Trophoblast cell (in vitro differentiated cells and primary cell): Measurements from ENCODE around the gene CAPN2.
A peak's percentile ranks its signal among the peaks of the same experiment; 100 is the strongest.

Experiments used
- DNase-seq, 2 donors: peaks; one replicate each; pipeline ENCODE4 v3.0.0-alpha.2; 2016
- H2AFZ ChIP-seq: 2 replicates; pipeline ENCODE4 v1.6.1; 2013; ENCODE audit warnings: low read length, moderate library complexity, mild to moderate bottlenecking; ENCODE audit not compliant: insufficient read depth, poor library complexity
- H2AK5ac ChIP-seq: 2 replicates; pipeline ENCODE4 v1.6.1; 2013; ENCODE audit warnings: mild to moderate bottlenecking, low read length
- H2BK120ac ChIP-seq: 2 replicates; pipeline ENCODE4 v1.6.1; 2013; ENCODE audit warnings: low read length, mild to moderate bottlenecking, moderate library complexity; ENCODE audit not compliant: insufficient read depth, poor library complexity
- H2BK12ac ChIP-seq: 2 replicates; pipeline ENCODE4 v1.6.1; 2013; ENCODE audit warnings: mild to moderate bottlenecking, low read length, moderate library complexity
- H2BK5ac ChIP-seq: 2 replicates; pipeline ENCODE4 v1.6.1; 2013; ENCODE audit warnings: low read length, low read depth, moderate library complexity, mild to moderate bottlenecking; ENCODE audit not compliant: poor library complexity
- H3K14ac ChIP-seq: 2 replicates; pipeline ENCODE4 v1.6.1; 2013; ENCODE audit warnings: mild to moderate bottlenecking, low read length
- H3K18ac ChIP-seq: 2 replicates; pipeline ENCODE4 v1.6.1; 2013; ENCODE audit warnings: mild to moderate bottlenecking, low read length
- H3K23ac ChIP-seq: 2 replicates; pipeline ENCODE4 v1.6.1; 2013; ENCODE audit warnings: low read length
- H3K27ac ChIP-seq: 2 replicates; pipeline ENCODE4 v1.5.1; 2013; ENCODE audit warnings: low read depth, mild to moderate bottlenecking, inconsistent platforms, low read length, moderate library complexity
- H3K27me3 ChIP-seq: 2 replicates; pipeline ENCODE4 v1.6.1; 2013; ENCODE audit warnings: inconsistent platforms, mild to moderate bottlenecking, low read length, moderate library complexity; ENCODE audit not compliant: insufficient read depth
- H3K36me3 ChIP-seq, 2 experiments: 1 replicate in 1 of 2; 2 replicates in 1 of 2; pipeline ENCODE4 v1.6.1; 2013; ENCODE audit warnings: low read length in 2 of 2, mild to moderate bottlenecking in 2 of 2, moderate library complexity in 1 of 2; ENCODE audit not compliant: insufficient read depth in 2 of 2, control insufficient read depth in 1 of 2
- H3K4ac ChIP-seq: 2 replicates; pipeline ENCODE4 v1.6.1; 2013; ENCODE audit warnings: low read depth, mild to moderate bottlenecking, low read length, moderate library complexity
- H3K4me1 ChIP-seq, 2 experiments: 1 replicate in 1 of 2; 2 replicates in 1 of 2; pipeline ENCODE4 v1.6.1; 2013; ENCODE audit warnings: low read length in 2 of 2, mild to moderate bottlenecking in 2 of 2, moderate library complexity in 1 of 2; ENCODE audit not compliant: insufficient read depth in 2 of 2, control insufficient read depth in 1 of 2
- H3K4me2 ChIP-seq: 2 replicates; pipeline ENCODE4 v1.6.1; 2013; ENCODE audit warnings: inconsistent platforms, mild to moderate bottlenecking, low read length, moderate library complexity
- H3K4me3 ChIP-seq: 2 replicates; pipeline ENCODE4 v1.5.1; 2013; ENCODE audit warnings: mild to moderate bottlenecking, low read depth, low read length, inconsistent platforms
- H3K79me1 ChIP-seq: one replicate; pipeline ENCODE4 v1.6.1; 2013; ENCODE audit warnings: low read length
- H3K79me2 ChIP-seq: 2 replicates; pipeline ENCODE4 v1.6.1; 2013; ENCODE audit warnings: low read length, mild to moderate bottlenecking; ENCODE audit not compliant: control insufficient read depth, insufficient read depth, poor library complexity
- H3K9ac ChIP-seq: 2 replicates; pipeline ENCODE4 v1.6.1; 2013; ENCODE audit warnings: mild to moderate bottlenecking, low read length
- H3K9me3 ChIP-seq: 2 replicates; pipeline ENCODE4 v1.6.1; 2013; ENCODE audit warnings: low read depth, mild to moderate bottlenecking, control low read depth, inconsistent platforms, low read length; ENCODE audit not compliant: insufficient read depth
- H4K12ac ChIP-seq: 2 replicates; pipeline ENCODE4 v1.6.1; 2013; ENCODE audit warnings: low read depth, mild to moderate bottlenecking, low read length, moderate library complexity
- H4K8ac ChIP-seq: 2 replicates; pipeline ENCODE4 v1.6.1; 2013; ENCODE audit warnings: low read depth, mild to moderate bottlenecking, low read length, moderate library complexity
- H4K91ac ChIP-seq: one replicate; pipeline ENCODE4 v1.6.1; 2013; ENCODE audit warnings: low read depth, mild to moderate bottlenecking, low read length, moderate library complexity
- WGBS: extraction: QIAGEN DNeasy Blood & Tissue Kit; methylation state at CpG from one replicate; pipeline ENCODE4 v1.1.7; 2013; ENCODE audit warnings: missing lambda C conversion rate; ENCODE audit not compliant: insufficient read length, insufficient coverage; ENCODE audit errors: extremely low coverage; 5-methylcytosine and 5-hydroxymethylcytosine counted together

Gene CAPN2

DNA sequence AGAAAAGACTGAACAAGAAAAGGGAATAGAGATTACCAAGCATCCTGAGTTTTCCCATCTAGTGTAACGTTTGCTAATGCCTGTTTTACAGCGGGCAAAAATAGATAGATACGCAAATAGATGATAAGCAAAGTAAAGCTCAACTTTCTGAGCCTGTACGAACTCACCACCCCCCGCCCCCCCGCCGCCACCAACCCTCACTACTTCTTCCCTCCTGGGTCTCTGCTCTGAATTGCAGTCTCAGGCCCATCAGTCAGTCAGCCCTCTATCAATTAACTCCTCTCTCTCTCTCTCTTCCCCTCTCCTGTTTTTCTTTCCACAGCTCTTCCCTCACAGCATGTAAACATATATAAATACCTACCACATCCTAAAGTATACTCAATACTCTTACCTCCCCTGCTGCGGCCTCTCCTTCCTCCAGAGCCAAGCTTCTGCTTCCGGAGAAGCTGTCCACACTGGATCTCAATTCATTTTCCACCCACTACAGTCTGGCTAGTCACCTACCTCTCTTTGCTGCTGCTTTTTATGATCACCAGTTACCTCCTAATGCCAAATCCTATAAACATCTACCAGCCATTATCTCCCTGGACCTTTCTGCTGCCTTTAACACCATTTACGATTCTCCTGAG lies 64.6 kb downstream of the CAPN2 start:
- no peak overlapping the region for H2BK12ac ChIP-seq
- H4K12ac ChIP-seq: no peak overlapping the region
- H3K14ac ChIP-seq: no peak overlapping the region
- H4K8ac ChIP-seq: no peak overlapping the region
- no peaks in the 10 kb centered on the region for H3K79me1 ChIP-seq
- no peak for DNase-seq
- H2BK120ac ChIP-seq: no peak overlapping the region
- peaks cover 37 to 51% of the 10 kb centered on the region in 2 experiments for H3K36me3 ChIP-seq
- peaks cover 5 to 9% of the 10 kb centered on the region in 2 experiments for H3K4me1 ChIP-seq
- H2AK5ac ChIP-seq: no peak overlapping the region
- H3K9ac ChIP-seq: no peak overlapping the region
- H3K4ac ChIP-seq: no peak overlapping the region
- H3K4me3 ChIP-seq: no peak overlapping the region
- H4K91ac ChIP-seq: no peak overlapping the region
- H3K79me2 ChIP-seq: no peaks in the 10 kb centered on the region
- H2BK5ac ChIP-seq: no peak overlapping the region
- H3K27me3 ChIP-seq: no peaks in the 10 kb centered on the region
- no peak overlapping the region for H3K4me2 ChIP-seq
- H3K18ac ChIP-seq: no peak overlapping the region
- no peak overlapping the region for H2AFZ ChIP-seq
- H3K9me3 ChIP-seq: no peaks in the 10 kb centered on the region
- H3K27ac ChIP-seq: peak overlapping the region; percentile 8
- no peak overlapping the region for H3K23ac ChIP-seq
- WGBS: no CpG with 5 or more reads among the region's 10 CpGs

GRCh38 chr1:223780318-223780717 lies 68.0 kb downstream of the CAPN2 start:
- Histone ChIP-seq H3K4me2 (no peak overlapping the region), H2BK120ac (no peak overlapping the region), H3K18ac (no peak overlapping the region), H3K27ac (no peak overlapping the region), H4K91ac (no peak overlapping the region), H3K27me3 (no peaks in the 10 kb centered on the region), H2AK5ac (no peak overlapping the region), H3K9me3 (no peaks in the 10 kb centered on the region), H3K79me2 (no peaks in the 10 kb centered on the region), H3K23ac (no peak overlapping the region), H3K4me3 (no peak overlapping the region), H2BK5ac (no peak overlapping the region), H4K12ac (no peak overlapping the region), H4K8ac (no peak overlapping the region), H3K9ac (no peak overlapping the region), H3K79me1 (no peaks in the 10 kb centered on the region), H2BK12ac (no peak overlapping the region), H3K4ac (no peak overlapping the region), H3K36me3 (peaks cover 29 to 47% of the 10 kb centered on the region in 2 experiments), H3K4me1 (peaks cover 4 to 5% of the 10 kb centered on the region in 2 experiments), H3K14ac (no peak overlapping the region), H2AFZ (no peak overlapping the region)
- DNase-seq: no peak
- WGBS: no CpG with 5 or more reads among the region's 8 CpGs

- H3K79me1 ChIP-seq: no peaks in the 10 kb centered on the region
- H3K14ac ChIP-seq: no peak overlapping the region
- H2AFZ ChIP-seq: no peak overlapping the region
- H3K4me3 ChIP-seq: no peak overlapping the region
- no peak overlapping the region for H3K23ac ChIP-seq
- no peaks in the 10 kb centered on the region for H3K9me3 ChIP-seq
- no peak overlapping the region for H3K9ac ChIP-seq
- DNase-seq: no peak
- no peak overlapping the region for H2BK12ac ChIP-seq
- no peak overlapping the region for H4K91ac ChIP-seq
- no peak overlapping the region for H3K27ac ChIP-seq
- no peak overlapping the region for H3K4ac ChIP-seq
- no peak overlapping the region for H4K8ac ChIP-seq
- H2BK5ac ChIP-seq: no peak overlapping the region
- H2BK120ac ChIP-seq: no peak overlapping the region
- no peak overlapping the region for H4K12ac ChIP-seq
- no peaks in the 10 kb centered on the region for H3K79me2 ChIP-seq
- WGBS: no CpG with 5 or more reads among the region's 6 CpGs
- H3K27me3 ChIP-seq: no peaks in the 10 kb centered on the region
- peaks cover 4 to 5% of the 10 kb centered on the region in 2 experiments for H3K4me1 ChIP-seq
- H3K4me2 ChIP-seq: no peak overlapping the region
- peaks cover 28 to 47% of the 10 kb centered on the region in 2 experiments for H3K36me3 ChIP-seq
- H2AK5ac ChIP-seq: no peak overlapping the region
- no peak overlapping the region for H3K18ac ChIP-seq
Measured at GRCh38 chr1:223780949-223781348, 68.6 kb downstream of the CAPN2 start.

- Histone ChIP-seq H3K18ac (no peak overlapping the region), H3K23ac (no peak overlapping the region), H3K36me3 (peaks cover 20 to 44% of the 10 kb centered on the region in 2 experiments), H2AK5ac (no peak overlapping the region), H3K79me1 (no peaks in the 10 kb centered on the region), H3K27me3 (no peaks in the 10 kb centered on the region), H3K4me1 (no peaks in the 10 kb centered on the region), H3K4me3 (no peak overlapping the region), H4K91ac (no peak overlapping the region), H3K27ac (no peak overlapping the region), H4K12ac (no peak overlapping the region), H3K9me3 (no peaks in the 10 kb centered on the region), H2BK12ac (no peak overlapping the region), H3K79me2 (no peaks in the 10 kb centered on the region), H2BK5ac (no peak overlapping the region), H3K4me2 (no peak overlapping the region), H3K9ac (no peak overlapping the region), H2AFZ (no peak overlapping the region), H3K14ac (no peak overlapping the region), H4K8ac (no peak overlapping the region), H3K4ac (no peak overlapping the region), H2BK120ac (no peak overlapping the region)
- no peak for DNase-seq
- no CpG with 5 or more reads among the region's 1 CpG for WGBS
Measured at GRCh38 chr1:223783676-223784075, 71.3 kb downstream of the CAPN2 start.
